Naive thymus-derived CD4-positive, alpha-beta T cell (primary cell): ENCODE data around the gene MAP4K1. TPM values are rescaled to one million over a fixed set of nuclear protein-coding genes. Genes with fewer than 3 reads are reported as not detected.
"Not testable (repeated sequence)": the region's sequence is repeated elsewhere in the genome, so short reads cannot be mapped to it uniquely, and the experiment has no call there.

ENCODE experiments used
- ATAC-seq: fragments of 150-1000 bp; cut with Tn5 transposase; 2 replicates; pipeline ENCODE4 v1.10.0; 2021; ENCODE audit warnings: mild to moderate bottlenecking, moderate library complexity
- CTCF ChIA-PET: fragments of 350-600 bp; sonication (Branson Sonifier 250); formaldehyde crosslinking; loops from one replicate; lab custom pipeline; 2021; ENCODE audit warnings: antibody characterized with exemption; lab: Charles Lee
- POLR2A ChIA-PET: fragments of 350-600 bp; sonication (Branson Sonifier 250); formaldehyde crosslinking; loops from one replicate; lab custom pipeline; 2021; ENCODE audit warnings: antibody characterized with exemption, inconsistent platforms; lab: Charles Lee
- DNase-seq, 9 donors: peaks; one replicate each; pipeline versions ENCODE4 v3.0.0 to v3.0.0-alpha.2; 2020 to 2022; ENCODE audit warnings: mixed read lengths in 1 of 9
- H3K27ac ChIP-seq: one replicate; pipeline ENCODE4 v1.7.0; 2013; ENCODE audit warnings: mild to moderate bottlenecking, low read depth, low read length, moderate library complexity
- H3K27me3 ChIP-seq, 2 donors: one replicate each; pipeline ENCODE4 v1.7.0; 2013; ENCODE audit warnings: low read length in 2 of 2, mild to moderate bottlenecking in 2 of 2, moderate library complexity in 2 of 2; ENCODE audit not compliant: control insufficient read depth in 2 of 2, insufficient read depth in 2 of 2
- H3K36me3 ChIP-seq, 3 experiments: 1 replicate in 2 of 3; 2 replicates in 1 of 3; pipeline ENCODE4 v1.7.0; 2013; ENCODE audit warnings: low read length in 3 of 3, mild to moderate bottlenecking in 3 of 3, moderate library complexity in 1 of 3; ENCODE audit not compliant: insufficient read depth in 3 of 3, control insufficient read depth in 2 of 3
- H3K4me1 ChIP-seq, 2 donors: one replicate each; pipeline ENCODE4 v1.7.0; 2013; ENCODE audit warnings: low read length in 2 of 2, mild to moderate bottlenecking in 2 of 2, moderate library complexity in 1 of 2; ENCODE audit not compliant: control insufficient read depth in 2 of 2, insufficient read depth in 2 of 2
- H3K4me3 ChIP-seq: 2 replicates; pipeline ENCODE4 v1.7.0; 2013; ENCODE audit warnings: mild to moderate bottlenecking, low read length
- H3K9me3 ChIP-seq, 3 experiments: 1 replicate in 2 of 3; 2 replicates in 1 of 3; pipeline ENCODE4 v1.7.0; 2013; ENCODE audit warnings: low read length in 3 of 3; ENCODE audit not compliant: control insufficient read depth in 2 of 3
- H3K27ac Mint-ChIP-seq, 9 donors: one replicate each; pipeline ENCODE4 v1.8.0; 2020 to 2022; ENCODE audit warnings: mixed read lengths in 9 of 9, mild to moderate bottlenecking in 8 of 9, moderate library complexity in 5 of 9, inconsistent platforms in 2 of 9
- H3K27me3 Mint-ChIP-seq, 5 donors: one replicate each; pipeline ENCODE4 v1.8.0; 2021 to 2022; ENCODE audit warnings: mixed read lengths in 5 of 5, mild to moderate bottlenecking in 1 of 5
- H3K36me3 Mint-ChIP-seq, 5 donors: one replicate each; pipeline ENCODE4 v1.8.0; 2020 to 2022; ENCODE audit warnings: mixed read lengths in 5 of 5, mild to moderate bottlenecking in 3 of 5, inconsistent platforms in 1 of 5
- H3K4me1 Mint-ChIP-seq, 7 donors: one replicate each; pipeline ENCODE4 v1.8.0; 2020 to 2022; ENCODE audit warnings: mixed read lengths in 7 of 7, mild to moderate bottlenecking in 3 of 7, inconsistent platforms in 1 of 7
- H3K4me3 Mint-ChIP-seq, 10 donors: one replicate each; pipeline ENCODE4 v1.8.0; 2020 to 2022; ENCODE audit warnings: mild to moderate bottlenecking in 10 of 10, mixed read lengths in 10 of 10, moderate library complexity in 6 of 10, inconsistent platforms in 2 of 10
- H3K9me3 Mint-ChIP-seq, 11 donors: one replicate each; pipeline ENCODE4 v1.8.0; 2020 to 2022; ENCODE audit warnings: mixed read lengths in 11 of 11, mild to moderate bottlenecking in 4 of 11, inconsistent platforms in 1 of 11, moderate library complexity in 1 of 11
- intact Hi-C, 2 donors: fragments of 100-400 bp; cut with micrococcal nuclease; formaldehyde crosslinking; loops; one replicate each; pipeline ENCODE4 v1.15.1; 2023
- polyA plus RNA-seq, 2 donors: library from polyadenylated mRNA; unstranded; fragments of 300-500 nt; fragmentation: Illumina TruSeq; gene quantifications; one replicate each; pipeline ENCODE4 v1.2.3, GENCODE V29; 2021
- total RNA-seq, 6 experiments: library from RNA in 5 of 6; stranded (reverse) in 5 of 6; gene quantifications; 1 replicate in 5 of 6; 2 replicates in 1 of 6; pipeline ENCODE4 v1.2.3 and lab custom pipeline; 2021 to 2026

Gene MAP4K1
- total and polyA plus RNA-seq, 7 experiments from 2014 or later = 79.0 to 287 (median 221) TPM

DNA sequence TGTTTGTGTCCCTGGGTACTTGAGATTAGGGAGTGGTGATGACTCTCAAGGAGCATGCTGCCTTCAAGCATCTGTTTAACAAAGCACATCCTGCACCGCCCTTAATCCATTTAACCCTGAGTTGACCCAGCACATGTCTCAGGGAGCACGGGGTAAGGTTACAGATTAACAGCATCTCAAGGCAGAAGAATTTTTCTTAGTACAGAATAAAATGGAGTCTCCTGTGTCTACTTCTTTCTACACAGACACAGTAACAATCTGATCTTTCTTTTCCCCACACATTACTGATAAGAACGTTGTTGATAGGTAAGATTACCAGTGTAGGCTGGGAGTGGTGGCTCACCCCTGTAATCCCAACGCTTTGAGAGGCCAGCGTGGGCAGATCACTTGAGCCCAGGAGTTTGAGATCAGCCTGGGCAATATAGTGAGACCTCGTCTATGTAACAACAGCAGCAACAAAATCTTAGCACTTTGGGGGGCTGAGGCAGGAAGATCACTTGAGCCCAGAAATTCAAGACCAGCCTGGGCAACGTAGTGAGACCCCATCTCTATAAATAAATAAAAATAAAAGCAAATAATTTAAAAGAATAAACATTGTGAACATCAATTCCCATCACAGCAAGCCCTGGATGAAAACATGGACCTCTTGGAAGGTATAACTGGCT lies 14.2 kb upstream of the MAP4K1 start:
- H3K27me3 Mint-ChIP-seq, H3K9me3 Mint-ChIP-seq, DNase-seq, H3K4me3 Mint-ChIP-seq, H3K4me3 ChIP-seq, ATAC-seq, H3K27ac ChIP-seq, H3K9me3 ChIP-seq, CTCF ChIA-PET, H3K27me3 ChIP-seq: not testable (repeated sequence)
- Mint-ChIP-seq H3K27ac (peak overlapping the region in 1 of 9 donors; percentile 30), H3K36me3 (peaks cover 5 to 32% (median 24%) of the 10 kb centered on the region in 5 donors), H3K4me1 (peaks cover 13 to 36% (median 26%) of the 10 kb centered on the region in 7 donors)
- Histone ChIP-seq H3K36me3 (peaks cover 5 to 64% (median 10%) of the 10 kb centered on the region in 3 experiments), H3K4me1 (peaks cover 21 to 23% of the 10 kb centered on the region in 2 donors)
- POLR2A ChIA-PET = interaction anchor here (0.6 kb wide), 2 partner anchors 118 to 238 kb away, joined by 3 to 5 read pairs; no protein-coding TSS in a partner anchor
- intact Hi-C loops = loop anchor here in 1 of 2 donors (10.0 kb wide), 1 partner anchor 727 kb away; the partner anchor contains the start of genes SIPA1L3 and WDR87

DNA sequence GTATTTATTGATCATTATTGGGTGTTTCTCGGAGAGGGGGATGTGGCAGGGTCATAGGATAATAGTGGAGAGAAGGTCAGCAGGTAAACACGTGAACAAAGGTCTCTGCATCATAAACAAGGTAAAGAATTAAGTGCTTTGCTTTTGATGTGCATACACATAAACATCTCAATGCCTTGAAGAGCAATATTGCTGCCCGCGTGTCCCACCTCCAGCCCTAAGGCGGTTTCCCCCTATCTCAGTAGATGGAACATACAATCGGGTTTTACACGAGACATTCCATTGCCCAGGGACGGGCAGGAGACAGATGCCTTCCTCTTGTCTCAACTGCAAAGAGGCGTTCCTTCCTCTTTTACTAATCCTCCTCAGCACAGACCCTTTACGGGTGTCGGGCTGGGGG lies 13.5 kb upstream of the MAP4K1 start:
- H3K4me3 Mint-ChIP-seq, ATAC-seq, H3K4me3 ChIP-seq, H3K27ac Mint-ChIP-seq, H3K27ac ChIP-seq, H3K9me3 ChIP-seq, POLR2A ChIA-PET, DNase-seq, CTCF ChIA-PET, H3K27me3 ChIP-seq, H3K27me3 Mint-ChIP-seq, H3K9me3 Mint-ChIP-seq: not testable (repeated sequence)
- intact Hi-C loops = loop anchor here in 1 of 2 donors (10.0 kb wide), 1 partner anchor 726 kb away; the partner anchor contains the start of genes SIPA1L3 and WDR87
- peaks cover 5 to 37% (median 21%) of the 10 kb centered on the region in 5 donors for H3K36me3 Mint-ChIP-seq
- peaks cover 8 to 30% (median 19%) of the 10 kb centered on the region in 7 donors for H3K4me1 Mint-ChIP-seq
- H3K4me1 ChIP-seq = peaks cover 15 to 18% of the 10 kb centered on the region in 2 donors
- H3K36me3 ChIP-seq = peaks cover 5 to 66% (median 10%) of the 10 kb centered on the region in 3 experiments

DNA sequence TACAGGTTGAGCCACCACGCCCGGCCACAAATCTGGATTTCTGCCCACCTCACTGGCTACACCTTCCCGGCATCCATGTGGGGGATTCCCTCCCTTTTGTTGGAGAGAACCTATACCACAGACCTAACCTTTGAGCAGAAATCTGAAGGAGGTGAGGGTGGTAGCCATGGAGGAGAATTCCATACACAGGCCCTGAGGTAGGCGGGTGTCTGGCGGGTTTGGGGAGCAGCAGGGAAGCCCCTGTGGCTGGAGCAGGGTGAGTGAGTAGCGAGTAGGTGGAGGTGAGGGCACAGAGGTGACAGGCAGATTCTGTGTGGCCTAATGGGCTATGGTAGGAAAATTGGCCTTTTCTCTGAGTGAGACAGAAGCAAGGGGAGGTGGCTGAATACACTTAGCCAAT lies 11.8 kb upstream of the MAP4K1 start:
- POLR2A ChIA-PET = interaction anchor here (0.6 kb wide), 1 partner anchor 223 kb away, joined by 3 read pairs; no protein-coding TSS in a partner anchor
- intact Hi-C loops = no loop called here
- CTCF ChIA-PET = no interaction called here
- Histone ChIP-seq H3K4me3 (no peak overlapping the region), H3K27me3 (no peaks in the 10 kb centered on the region), H3K36me3 (peaks cover 3 to 67% (median 6%) of the 10 kb centered on the region in 3 experiments), H3K4me1 (peaks cover under 1 to 2% of the 10 kb centered on the region in 2 donors), H3K27ac (no peak overlapping the region), H3K9me3 (no peaks in the 10 kb centered on the region)
- peaks cover 4 to 18% (median 9%) of the 10 kb centered on the region in 7 donors for H3K4me1 Mint-ChIP-seq
- no peaks in the 10 kb centered on the region for H3K27me3 Mint-ChIP-seq
- DNase-seq (no peak), ATAC-seq (no peak)
- peaks cover 5 to 45% (median 20%) of the 10 kb centered on the region in 5 donors for H3K36me3 Mint-ChIP-seq
- H3K4me3 Mint-ChIP-seq = no peak overlapping the region
- peak overlapping the region in 1 of 9 donors; percentile 34 for H3K27ac Mint-ChIP-seq
- no peaks in the 10 kb centered on the region for H3K9me3 Mint-ChIP-seq

DNA sequence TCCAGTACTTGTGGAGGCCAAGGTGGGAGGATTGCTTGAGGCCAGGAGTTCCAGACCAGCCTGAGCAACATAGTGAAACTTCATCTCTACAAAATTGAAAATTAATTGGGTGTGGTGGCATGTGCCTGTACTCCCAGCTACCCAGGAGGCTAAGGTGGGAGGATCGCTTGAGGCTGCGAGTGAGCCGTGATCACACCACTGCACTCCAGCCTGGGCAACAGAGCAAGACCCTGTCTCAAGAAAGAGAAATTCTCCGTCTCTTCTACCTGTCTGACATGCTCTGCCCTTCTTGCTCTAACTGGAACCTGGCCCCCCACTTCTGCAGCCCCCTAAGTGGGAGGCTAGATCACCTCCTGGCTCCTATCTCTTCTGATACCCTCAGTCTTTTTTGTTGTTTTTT lies 8.6 kb upstream of the MAP4K1 start:
- Mint-ChIP-seq H3K4me1 (peaks cover 0 to 18% (median 8%) of the 10 kb centered on the region in 7 donors), H3K27ac (no peak overlapping the region), H3K36me3 (peaks cover 5 to 48% (median 20%) of the 10 kb centered on the region in 5 donors), H3K9me3 (peaks cover 0 to 2% (median 0%) of the 10 kb centered on the region in 11 donors), H3K4me3 (no peak overlapping the region), H3K27me3 (no peaks in the 10 kb centered on the region)
- POLR2A ChIA-PET = no interaction called here
- Histone ChIP-seq H3K27ac (no peak overlapping the region), H3K4me1 (no peaks in the 10 kb centered on the region), H3K27me3 (no peaks in the 10 kb centered on the region), H3K36me3 (peaks cover 7 to 84% (median 13%) of the 10 kb centered on the region in 3 experiments), H3K9me3 (no peaks in the 10 kb centered on the region), H3K4me3 (no peak overlapping the region)
- CTCF ChIA-PET = no interaction called here
- intact Hi-C loops = no loop called here
- no peak for DNase-seq
- no peak for ATAC-seq

DNA sequence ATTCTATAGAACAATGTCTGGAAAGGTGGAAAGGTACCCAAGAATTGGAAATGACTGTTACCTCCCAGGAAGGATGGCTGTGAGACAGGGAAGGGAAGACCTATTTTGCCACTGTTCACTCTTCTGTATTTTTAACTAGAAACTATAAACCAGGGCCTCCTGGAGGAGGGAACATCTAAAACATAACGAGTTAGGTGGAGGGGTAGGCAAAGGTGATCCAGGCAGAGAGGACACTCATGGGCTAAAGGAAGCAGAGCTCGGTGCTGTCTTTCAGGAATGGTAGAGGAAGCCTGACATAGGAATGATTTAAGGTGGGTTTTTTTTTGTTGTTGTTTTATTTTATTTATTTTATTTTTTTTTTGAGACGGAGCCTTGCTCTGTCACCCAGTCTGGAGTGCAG lies 7.1 kb upstream of the MAP4K1 start:
- Histone ChIP-seq H3K4me1 (peaks cover 5 to 10% of the 10 kb centered on the region in 2 donors), H3K27me3 (no peaks in the 10 kb centered on the region), H3K27ac (no peak overlapping the region), H3K36me3 (peaks cover 11 to 85% (median 13%) of the 10 kb centered on the region in 3 experiments), H3K9me3 (no peaks in the 10 kb centered on the region), H3K4me3 (no peak overlapping the region)
- H3K27ac Mint-ChIP-seq = no peak overlapping the region
- no peak for DNase-seq
- H3K36me3 Mint-ChIP-seq = peaks cover 5 to 53% (median 19%) of the 10 kb centered on the region in 5 donors
- H3K4me1 Mint-ChIP-seq = peaks cover 7 to 27% (median 13%) of the 10 kb centered on the region in 7 donors
- ChIA-PET CTCF (interaction anchor here (0.7 to 1.0 kb wide), 2 partner anchors 34 to 222 kb away, joined by 3 read pairs; partner anchors contain the start of gene FAM98C), POLR2A (no interaction called here)
- no peak for ATAC-seq
- H3K27me3 Mint-ChIP-seq = no peaks in the 10 kb centered on the region
- intact Hi-C loops = no loop called here
- H3K9me3 Mint-ChIP-seq = peaks cover 0 to 2% (median 0%) of the 10 kb centered on the region in 11 donors
- H3K4me3 Mint-ChIP-seq = no peak overlapping the region

DNA sequence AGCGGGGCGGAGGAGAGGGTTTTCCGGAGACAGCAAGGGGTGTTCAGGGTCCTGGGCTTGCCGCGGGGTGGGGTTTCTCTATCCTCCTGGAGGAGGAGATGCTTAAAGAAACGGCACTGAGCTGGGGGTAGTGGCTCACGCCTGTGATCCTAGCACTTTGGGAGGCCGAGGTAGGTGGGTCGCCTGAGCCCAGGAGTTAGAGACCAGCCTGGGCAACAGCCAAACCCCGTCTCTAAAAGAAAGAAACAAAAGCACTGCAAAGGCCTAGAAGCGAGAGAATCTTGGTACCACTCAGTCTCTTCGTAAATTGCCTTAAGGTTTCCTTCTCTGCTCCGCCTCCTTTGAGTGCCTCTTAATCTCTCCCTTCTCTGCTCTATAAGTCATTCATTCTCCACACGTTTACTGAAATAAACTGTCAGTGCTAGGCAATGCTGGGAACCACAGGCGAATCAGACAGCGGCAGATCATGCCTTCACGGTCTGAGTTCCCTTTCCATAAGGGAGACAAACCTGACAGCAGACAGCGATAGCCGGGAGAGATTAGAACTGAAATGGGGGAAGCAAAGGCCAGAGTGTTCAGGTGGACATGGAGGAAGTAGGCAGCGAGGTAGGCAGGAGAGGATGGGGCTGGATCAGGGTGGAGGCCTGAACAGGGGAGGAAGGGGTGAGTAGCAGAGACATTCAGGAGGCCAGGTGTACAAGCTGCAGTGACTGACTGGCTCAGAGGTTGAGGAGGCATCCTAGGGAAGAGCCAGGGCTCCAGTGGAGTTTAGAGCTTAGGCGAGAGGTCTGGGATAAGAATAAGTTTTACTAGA lies 1.8 kb upstream of the MAP4K1 start:
- Mint-ChIP-seq H3K4me1 (peaks cover 37 to 61% (median 44%) of the 10 kb centered on the region in 7 donors), H3K27me3 (no peaks in the 10 kb centered on the region), H3K9me3 (peaks cover 0 to 2% (median 0%) of the 10 kb centered on the region in 11 donors), H3K36me3 (peaks cover 8 to 40% (median 25%) of the 10 kb centered on the region in 5 donors), H3K4me3 (peak overlapping the region; percentile 95 to 100 (median 98)), H3K27ac (peak overlapping the region; percentile 89 to 100 (median 97))
- H3K9me3 ChIP-seq = no peaks in the 10 kb centered on the region
- intact Hi-C loops = loop anchor here (1.0 to 10.0 kb wide), 16 partner anchors 15 to 572 kb away; partner anchors contain the start of genes ACTN4 (in 2 of the 2), MRPS12 (in 2 of the 2), PSMD8 (in 2 of the 2) and SARS2 (in 2 of the 2)
- peak overlapping the region; percentile 96 for H3K4me3 ChIP-seq
- peak overlapping the region; percentile 99 for H3K27ac ChIP-seq
- ChIA-PET CTCF (interaction anchor here (1.0 to 3.3 kb wide), 6 partner anchors 14 to 311 kb away, joined by 4 to 18 read pairs (median 8); partner anchors contain the start of genes FAM98C, MRPS12 and SARS2), POLR2A (interaction anchor here (0.6 to 3.0 kb wide), 13 partner anchors 12 to 723 kb away, joined by 3 to 29 read pairs (median 6); partner anchors contain the start of genes FAM98C, PSMD8 and SAMD4B)
- ATAC-seq (no peak), DNase-seq (peak in 1 of 9 donors; percentile 9)
- peaks cover 13 to 47% (median 13%) of the 10 kb centered on the region in 3 experiments for H3K36me3 ChIP-seq
- H3K27me3 ChIP-seq = no peaks in the 10 kb centered on the region
- peaks cover 28 to 40% of the 10 kb centered on the region in 2 donors for H3K4me1 ChIP-seq
